Colonic mucosa (tissue), 4 donors: Measurements from ENCODE around the gene C10orf105. TPM values are rescaled to one million over a fixed set of nuclear protein-coding genes. Genes with fewer than 3 reads are reported as not detected.
A peak's percentile ranks its signal among the peaks of the same experiment; 100 is the strongest.

Experiments used
- DNase-seq: peaks from one replicate; pipeline ENCODE4 v3.0.0-alpha.2; 2020
- H3K27ac ChIP-seq: fragments of 200-600 bp; one replicate; pipeline ENCODE4 v1.8.0; 2021
- H3K27me3 ChIP-seq: fragments of 200-600 bp; one replicate; pipeline ENCODE4 v1.8.0; 2021
- H3K36me3 ChIP-seq: fragments of 200-600 bp; one replicate; pipeline ENCODE4 v1.8.0; 2021
- H3K4me1 ChIP-seq: fragments of 200-600 bp; one replicate; pipeline ENCODE4 v1.8.0; 2021; ENCODE audit warnings: mild to moderate bottlenecking
- H3K4me3 ChIP-seq: fragments of 200-600 bp; one replicate; pipeline ENCODE4 v1.8.0; 2021
- H3K9ac ChIP-seq, 2 donors: one replicate each; pipeline ENCODE4 v1.7.0; 2013; ENCODE audit warnings: control low read depth in 2 of 2, low read depth in 2 of 2, low read length in 2 of 2
- H3K9me3 ChIP-seq: fragments of 200-600 bp; one replicate; pipeline ENCODE4 v1.8.0; 2021
- CTCF ChIP-seq: fragments of 200-600 bp; IDR thresholded peaks from one replicate; pipeline ENCODE4 v1.8.0; 2022; ENCODE audit warnings: antibody characterized with exemption, mild to moderate bottlenecking
- intact Hi-C: fragments of 100-400 bp; cut with DNase I; formaldehyde crosslinking; loops from one replicate; pipeline ENCODE4 v1.14.1; 2022
- total RNA-seq, 2 donors: library from RNA; stranded (reverse); fragmentation: NEBNext Ultra II Directional in 1 of 2; extraction: Animal tissue kit (Norgen Biotek cat#: 25700) in 1 of 2; gene quantifications; one replicate each; pipeline ENCODE4 v1.2.1, GENCODE V29; 2021
- donor health status: healthy.
- donor health status: DM: no; HTN: no; CAD: no.
- donor health status: DM: no; HTN: no; CAD: no.

Gene C10orf105
- total RNA-seq, 2 donors from 2014 or later: 0.07 TPM; not detected in 1

- Histone ChIP-seq H3K36me3 (no peaks in the 10 kb centered on the region), H3K4me1 (peaks cover 20% of the 10 kb centered on the region)
Observed at GRCh38 chr10:71753091-71753959, 33.7 kb upstream of the C10orf105 start.

GRCh38 chr10:71752391-71753090, 33.0 kb upstream of the C10orf105 start:
- no peak for DNase-seq
- Histone ChIP-seq H3K9ac (peak overlapping the region in 1 of 2 donors; percentile 54), H3K36me3 (no peaks in the 10 kb centered on the region), H3K4me3 (no peak overlapping the region), H3K9me3 (no peaks in the 10 kb centered on the region), H3K4me1 (peaks cover 27% of the 10 kb centered on the region), H3K27me3 (no peaks in the 10 kb centered on the region), H3K27ac (peak overlapping the region; percentile 7)
- intact Hi-C loops: no loop called here
- TF ChIP-seq CTCF: no peak

More at GRCh38 chr10:71753091-71753959, 33.7 kb upstream of the C10orf105 start:
- H3K27me3 ChIP-seq: no peaks in the 10 kb centered on the region
- no peak for TF ChIP-seq CTCF
- no peak overlapping the region for H3K4me3 ChIP-seq
- H3K9me3 ChIP-seq: no peaks in the 10 kb centered on the region
- H3K9ac ChIP-seq: peak overlapping the region in 1 of 2 donors; percentile 54
- intact Hi-C loops: no loop called here
- H3K27ac ChIP-seq: peak overlapping the region; percentile 7
- DNase-seq: peak; percentile 63

DNA sequence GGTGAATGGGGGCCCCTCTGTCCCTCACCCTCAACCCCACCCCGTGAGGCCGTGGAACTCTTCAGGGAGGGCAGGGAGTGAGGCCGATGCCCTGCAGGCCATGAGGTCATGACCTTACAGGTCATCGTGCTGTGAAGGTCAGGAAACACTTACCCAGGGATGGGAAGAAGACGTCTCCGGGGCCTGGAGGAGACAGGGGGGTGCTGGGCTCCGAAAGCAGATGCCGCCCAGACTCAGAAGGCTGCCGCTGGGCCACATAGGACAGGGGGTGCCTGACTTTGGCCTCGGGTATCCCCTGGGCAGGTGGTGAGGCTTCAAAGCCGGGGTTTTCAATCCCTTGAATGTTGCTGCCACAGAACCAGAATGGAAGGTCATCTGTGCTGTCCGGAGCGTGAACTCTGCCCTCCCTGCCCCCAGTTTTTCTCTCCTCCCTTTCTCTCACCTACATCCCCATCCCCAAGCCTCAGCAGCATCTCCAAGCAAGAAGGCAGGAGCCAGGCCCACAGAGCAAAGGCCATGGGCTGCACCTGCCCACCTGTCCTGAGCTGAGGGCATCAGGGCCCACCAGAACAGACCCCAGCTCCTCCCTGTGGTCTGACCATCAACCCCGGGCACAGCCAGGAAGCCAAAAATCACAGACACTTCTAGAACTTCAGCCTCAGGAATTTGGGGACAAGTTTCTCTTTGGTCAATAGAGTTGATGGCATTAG, 32.1 kb upstream of the C10orf105 start:
- Histone ChIP-seq H3K4me3 (no peak overlapping the region), H3K4me1 (peaks cover 36% of the 10 kb centered on the region), H3K9ac (no peak overlapping the region), H3K27ac (no peak overlapping the region), H3K36me3 (no peaks in the 10 kb centered on the region), H3K9me3 (no peaks in the 10 kb centered on the region), H3K27me3 (no peaks in the 10 kb centered on the region)
- DNase-seq: no peak
- intact Hi-C loops: no loop called here
- no peak for TF ChIP-seq CTCF

DNA sequence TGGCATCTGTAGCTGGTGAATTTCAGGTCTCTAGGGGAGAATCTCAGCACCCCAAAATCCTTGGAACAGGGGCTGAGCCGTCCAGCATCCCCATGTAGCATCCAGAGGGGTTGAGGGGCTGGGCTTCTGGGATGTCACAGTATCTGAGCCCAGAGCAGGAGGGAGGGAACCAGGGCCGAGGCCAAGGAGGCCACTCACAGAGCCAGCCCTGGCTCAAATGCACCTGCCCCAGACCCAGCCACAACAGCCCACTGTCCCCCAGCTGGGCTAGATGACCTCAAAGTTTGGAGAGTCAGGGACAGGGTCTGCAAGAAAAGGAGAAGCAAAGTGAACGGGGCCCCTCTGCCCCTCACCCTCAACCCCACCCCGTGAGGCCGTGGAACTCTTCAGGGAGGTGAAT, 31.4 kb upstream of the C10orf105 start:
- H3K4me1 ChIP-seq: peaks cover 43% of the 10 kb centered on the region
- no peak for DNase-seq

More for the DNA sequence above, 31.4 kb upstream of the C10orf105 start:
- no peaks in the 10 kb centered on the region for H3K36me3 ChIP-seq
- H3K9me3 ChIP-seq: no peaks in the 10 kb centered on the region
- H3K4me3 ChIP-seq: no peak overlapping the region
- TF ChIP-seq CTCF: no peak
- H3K9ac ChIP-seq: no peak overlapping the region
- intact Hi-C loops: no loop called here
- H3K27me3 ChIP-seq: no peaks in the 10 kb centered on the region
- no peak overlapping the region for H3K27ac ChIP-seq
